ENCODE data around the gene MROH2A. TPM values are rescaled to one million over a fixed set of nuclear protein-coding genes. Genes with fewer than 3 reads are reported as not detected.

The MROH2A gene
- polyA plus RNA-seq, 4 donors: 0.09 to 0.18 (median 0.16) TPM; not detected in 1

DNA sequence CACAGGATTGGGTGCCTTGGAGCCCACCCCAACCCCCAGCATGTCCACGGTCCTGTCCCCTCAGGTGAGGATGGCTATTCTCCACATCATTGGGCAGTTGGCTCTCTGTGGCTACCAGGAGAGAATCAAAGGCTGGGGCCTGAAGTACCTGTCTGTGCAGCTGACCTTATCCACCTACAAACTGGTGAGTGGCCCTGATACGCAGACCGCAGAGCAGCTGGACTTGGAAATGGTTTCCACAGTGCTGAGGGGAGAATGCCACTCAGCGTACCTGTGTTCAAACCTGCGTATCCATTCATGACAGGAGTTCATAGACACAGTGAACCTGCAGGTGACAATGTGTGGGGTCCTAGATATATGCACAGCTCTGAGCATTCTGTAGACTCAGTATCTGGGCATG is 21.6 kb downstream of the MROH2A start:
- no peak for DNase-seq (ENCODE audit: low read depth in 4 of 4, low spot score in 2 of 4)

DNA sequence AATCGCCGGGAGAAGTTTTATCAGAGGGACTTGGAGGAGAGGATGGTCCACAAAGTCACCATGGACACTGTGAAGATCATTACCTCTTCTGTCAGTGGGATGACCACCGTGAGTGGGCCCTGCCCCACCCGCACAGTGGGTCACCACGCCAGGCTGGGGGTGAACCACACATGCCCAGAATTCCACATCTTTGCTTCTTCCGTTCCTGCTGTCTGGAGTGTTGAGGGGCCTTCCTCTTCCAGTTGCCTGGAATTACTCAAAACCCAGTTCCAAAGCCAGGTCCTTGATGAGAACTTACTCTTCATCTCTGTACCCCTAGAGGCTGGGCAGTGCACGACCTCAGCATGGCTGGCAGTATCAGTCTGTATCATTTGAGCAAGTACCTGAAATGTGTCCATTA is 22.1 kb downstream of the MROH2A start:
- no peak for DNase-seq (ENCODE audit: low read depth in 4 of 4, low spot score in 2 of 4)

DNA sequence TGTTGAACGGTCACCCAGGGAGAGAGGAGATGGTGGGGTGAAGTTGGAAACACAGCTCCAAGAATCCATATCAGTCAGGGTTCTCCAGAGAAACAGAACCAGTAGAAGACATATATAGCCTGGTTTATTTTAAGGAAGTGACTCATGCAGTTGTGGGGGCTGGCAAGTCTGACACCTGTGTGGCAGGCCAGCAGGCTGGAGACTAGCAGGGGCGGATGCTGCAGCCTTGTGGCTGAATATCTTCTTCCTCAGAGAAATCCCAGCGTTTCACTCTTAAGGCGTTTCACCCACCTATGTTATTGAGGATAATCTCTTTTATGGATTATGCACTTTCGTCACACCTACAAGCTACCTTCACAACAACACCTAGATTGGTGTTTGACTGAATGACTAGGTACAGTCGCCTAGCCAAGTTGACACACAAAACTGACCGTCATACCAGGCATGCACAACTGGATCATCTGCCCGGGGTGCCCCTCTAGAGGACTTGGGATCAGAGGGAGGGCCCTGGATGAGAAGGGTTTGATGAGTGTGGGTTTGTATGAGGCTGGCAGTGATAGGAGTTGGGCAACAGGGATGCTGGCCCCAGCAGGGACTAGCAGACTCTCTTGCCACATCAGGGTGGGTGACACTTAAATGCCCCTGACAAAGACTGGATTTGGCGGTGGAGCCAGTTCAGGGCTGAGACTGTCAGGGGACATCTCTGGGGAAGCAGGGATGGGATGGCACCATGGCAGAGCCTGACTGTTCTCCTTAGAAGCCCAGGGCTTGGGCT is 23.4 kb downstream of the MROH2A start:
- DNase-seq (ENCODE audit: low read depth in 4 of 4, low spot score in 2 of 4): no peak

DNA sequence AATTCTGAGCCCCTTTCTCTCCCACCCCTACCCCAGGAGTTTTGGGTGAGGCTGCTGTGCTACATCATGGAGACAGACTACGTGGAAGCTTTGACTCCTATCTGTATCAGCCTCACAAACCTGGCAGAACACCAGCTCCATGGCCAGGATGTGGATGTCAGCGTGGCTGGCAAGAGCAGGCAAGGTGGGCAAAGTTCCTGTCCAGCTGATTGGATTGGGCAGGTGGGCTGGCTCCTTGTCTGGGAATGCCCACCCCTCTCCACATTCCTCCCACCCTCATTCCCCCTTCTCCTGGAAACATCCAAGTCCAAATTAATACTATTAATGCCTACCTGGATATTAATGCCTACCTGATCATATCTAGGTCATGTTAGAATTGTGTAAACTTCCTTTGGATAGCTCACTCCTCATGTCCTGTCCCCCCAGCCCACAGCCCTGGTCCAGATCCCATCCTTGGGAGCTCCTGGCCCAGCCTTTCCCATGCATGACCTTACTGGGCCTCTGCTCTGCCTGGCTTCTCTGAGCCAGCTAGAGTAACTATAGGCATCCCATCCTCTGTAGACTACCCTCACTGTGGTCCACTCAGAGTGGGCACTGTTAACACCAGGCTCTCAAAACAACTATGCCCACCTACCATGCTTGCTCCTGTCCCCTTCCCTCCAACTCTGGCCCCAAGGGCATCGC is 24.1 kb downstream of the MROH2A start:
- no peak for DNase-seq (ENCODE audit: low read depth in 4 of 4, low spot score in 2 of 4)

DNA sequence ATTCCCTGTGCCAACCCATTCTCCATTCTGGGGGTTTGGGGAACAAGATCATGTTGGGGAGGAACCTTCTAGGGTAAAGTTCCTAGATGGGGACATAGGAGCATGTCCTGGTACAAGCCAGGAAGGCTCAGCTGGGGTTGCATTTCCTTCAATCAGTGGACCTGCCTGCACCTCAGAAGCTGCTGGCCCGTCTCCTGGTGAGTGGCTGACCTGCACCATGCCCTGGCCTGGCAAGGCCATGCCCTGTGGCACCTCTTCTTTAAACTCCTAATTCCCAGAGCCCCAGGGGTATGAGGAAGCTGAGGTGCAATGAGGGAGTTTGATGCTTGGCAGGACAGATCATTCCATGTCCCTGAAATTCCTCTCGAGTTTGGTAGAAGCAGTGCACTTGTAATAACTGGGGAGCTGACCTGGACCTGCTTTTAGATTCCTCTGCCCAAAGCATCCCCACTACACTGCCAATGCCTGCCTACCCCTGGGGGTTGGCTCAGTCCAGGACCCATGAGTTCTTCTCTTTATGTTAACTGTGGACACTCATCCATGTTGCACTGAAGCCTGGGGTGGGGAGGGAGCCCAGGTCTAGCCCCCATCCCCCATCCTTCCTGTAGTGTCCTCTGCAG is 25.3 kb downstream of the MROH2A start:
- no peak for DNase-seq (ENCODE audit: low read depth in 4 of 4, low spot score in 2 of 4)

DNA sequence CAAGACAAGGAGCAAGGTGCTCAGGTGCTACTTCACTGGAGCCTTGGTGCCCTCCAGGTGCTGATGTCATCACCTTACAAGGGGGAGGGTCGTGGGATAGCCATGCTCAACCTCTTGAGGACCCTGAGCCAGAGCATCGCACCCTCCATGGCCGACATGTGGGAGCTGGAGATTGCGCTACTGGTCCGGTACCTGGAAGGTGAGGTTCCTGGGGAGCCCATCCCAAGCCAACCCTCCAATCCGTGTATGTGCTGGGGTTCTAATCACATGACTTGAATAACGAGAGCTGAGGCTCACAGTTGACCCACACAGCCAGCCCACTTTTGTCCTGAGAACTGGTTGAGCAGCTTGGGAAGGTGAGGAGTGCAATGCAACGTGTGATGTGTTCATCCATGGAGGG is 25.9 kb downstream of the MROH2A start:
- no peak for DNase-seq (ENCODE audit: low read depth in 4 of 4, low spot score in 2 of 4)

DNA sequence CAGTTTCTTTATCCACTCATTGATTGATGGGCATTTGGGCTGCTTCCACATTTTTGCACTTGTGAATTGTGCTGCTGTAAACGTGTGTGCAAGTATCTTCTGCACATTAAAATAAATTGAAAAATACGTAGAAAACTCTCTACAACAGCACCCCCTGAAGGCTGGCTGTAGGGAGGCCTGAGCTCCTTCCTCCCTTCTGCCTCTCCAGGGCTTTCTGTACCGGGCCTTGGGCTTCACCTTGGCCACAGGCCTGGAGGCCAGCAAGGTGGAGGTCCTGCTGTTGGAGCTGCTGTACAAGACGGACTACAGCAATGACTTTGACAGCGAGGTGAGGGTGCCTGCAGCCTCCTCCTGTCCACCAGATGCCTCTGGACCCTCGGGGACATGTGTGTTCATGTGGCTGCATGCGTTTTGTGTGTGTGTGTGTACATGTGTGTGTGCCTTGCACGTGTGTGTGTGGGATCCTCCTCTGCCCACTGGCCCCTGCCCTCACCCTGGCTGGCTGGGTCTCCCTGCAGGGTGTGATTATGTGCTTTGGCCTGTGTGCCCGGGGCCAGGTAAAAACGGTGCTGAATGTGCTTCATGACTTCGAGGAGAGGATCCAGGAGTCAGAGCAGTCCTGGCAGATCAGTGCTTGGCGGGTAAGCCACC is 29.2 kb downstream of the MROH2A start:
- DNase-seq (ENCODE audit: low read depth in 4 of 4, low spot score in 2 of 4): no peak

DNA sequence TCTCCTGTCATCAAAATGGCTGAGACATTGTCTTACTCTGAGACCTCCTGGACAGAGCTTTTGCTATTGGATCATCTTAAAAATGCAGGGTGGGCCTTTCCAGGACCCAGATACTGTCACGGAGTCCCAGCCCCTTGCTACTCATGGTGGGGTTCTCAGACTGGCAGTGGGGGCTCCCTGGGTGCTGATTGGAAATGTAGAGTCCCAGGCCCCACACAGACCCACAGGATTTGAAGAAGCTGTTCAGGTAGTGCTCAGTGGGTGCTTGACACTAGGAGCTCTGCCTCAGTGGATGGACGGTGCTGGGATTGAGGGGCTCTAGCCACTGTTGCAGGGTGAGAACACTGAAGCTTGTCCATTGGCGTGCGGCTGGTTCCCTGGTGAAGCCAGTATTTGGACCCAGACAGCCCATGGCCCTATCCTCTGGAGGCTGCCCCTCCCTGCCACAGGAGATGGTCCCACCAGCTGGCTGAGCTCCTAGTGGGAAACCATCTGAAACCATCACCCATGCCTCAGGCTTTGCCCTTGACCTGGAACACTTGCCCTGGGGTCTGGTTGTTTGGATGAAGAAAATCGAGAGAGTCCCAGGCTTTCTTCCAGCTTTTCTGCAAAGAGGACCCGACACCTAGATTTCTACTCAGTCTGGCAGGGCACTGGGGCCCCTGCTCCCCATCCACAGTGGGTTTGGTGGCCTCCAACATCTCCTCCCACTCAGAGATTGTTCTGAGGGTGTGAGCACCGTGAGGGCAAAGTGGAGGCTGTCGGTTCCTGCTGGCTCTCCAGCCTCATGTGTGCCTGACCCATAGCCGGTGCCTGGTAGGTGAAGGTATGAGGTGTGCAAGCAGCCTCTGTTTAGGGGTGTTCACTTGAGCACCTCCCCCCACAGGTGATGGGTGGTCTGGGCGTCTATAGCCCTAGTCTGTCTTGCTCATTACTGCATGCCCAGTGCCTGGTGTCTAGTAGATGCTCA is 30.1 kb downstream of the MROH2A start:
- no peak for DNase-seq (ENCODE audit: low read depth in 4 of 4, low spot score in 2 of 4)

DNA sequence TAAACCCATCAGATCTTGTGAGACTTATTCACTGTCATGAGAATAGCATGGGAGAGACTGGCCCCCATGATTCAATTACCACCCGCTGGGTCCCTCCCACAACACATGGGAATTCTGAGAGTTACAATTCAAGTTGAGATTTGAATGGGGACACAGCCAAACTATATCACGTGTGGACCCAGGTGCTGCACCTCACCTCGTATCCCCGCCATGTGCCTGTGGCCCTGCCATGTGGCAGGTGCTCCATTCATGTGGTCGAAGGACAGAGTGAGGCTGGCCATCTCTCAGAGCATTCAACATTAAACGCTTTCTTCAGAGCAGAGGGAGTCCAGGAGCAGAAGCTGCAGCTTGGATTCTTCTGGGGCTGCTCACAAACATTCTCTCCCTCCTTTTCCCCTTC is 32.3 kb downstream of the MROH2A start:
- no peak for DNase-seq (ENCODE audit: low read depth in 4 of 4, low spot score in 2 of 4)

DNA sequence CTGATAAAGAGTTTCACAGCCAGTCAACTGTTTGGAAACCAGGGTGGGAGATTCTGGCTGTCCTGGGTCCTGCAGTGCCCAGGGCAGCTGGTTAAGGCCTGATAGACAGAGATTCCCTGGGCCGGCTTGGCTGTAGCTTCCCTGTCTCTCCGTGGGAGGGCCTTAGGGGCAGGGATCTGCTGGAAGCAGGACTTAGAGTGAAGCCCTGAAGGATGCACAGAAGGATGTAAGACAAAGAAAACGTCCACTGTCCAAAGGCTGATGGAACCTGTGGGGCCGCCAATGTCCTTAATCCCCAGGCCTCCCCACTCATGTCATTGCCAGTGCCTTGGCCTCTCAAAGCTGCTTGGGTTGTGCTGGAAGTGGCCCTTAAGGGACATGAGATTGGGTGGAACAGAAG is 33.0 kb downstream of the MROH2A start:
- DNase-seq (ENCODE audit: low read depth in 4 of 4, low spot score in 2 of 4): no peak

DNA sequence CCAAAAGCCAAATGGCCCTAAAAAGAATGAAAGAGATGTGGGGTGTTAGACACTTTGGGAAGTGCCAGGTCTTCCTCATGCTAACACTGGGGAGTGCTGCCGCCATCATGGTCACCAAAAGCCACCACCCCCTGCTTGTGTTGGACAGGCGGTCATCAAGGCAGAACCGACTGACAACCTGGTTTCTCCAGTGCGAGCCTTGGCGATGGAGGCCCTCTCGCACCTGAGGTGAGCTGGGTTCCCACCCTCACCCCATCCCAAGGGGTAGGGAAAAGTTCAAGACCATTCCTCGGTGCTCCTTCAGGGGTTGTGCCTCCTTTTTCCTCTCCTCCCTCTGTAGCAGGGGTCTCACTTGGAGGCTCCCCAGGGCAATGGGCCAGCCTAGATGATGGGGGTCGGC is 33.6 kb downstream of the MROH2A start:
- no peak for DNase-seq (ENCODE audit: low read depth in 4 of 4, low spot score in 2 of 4)

DNA sequence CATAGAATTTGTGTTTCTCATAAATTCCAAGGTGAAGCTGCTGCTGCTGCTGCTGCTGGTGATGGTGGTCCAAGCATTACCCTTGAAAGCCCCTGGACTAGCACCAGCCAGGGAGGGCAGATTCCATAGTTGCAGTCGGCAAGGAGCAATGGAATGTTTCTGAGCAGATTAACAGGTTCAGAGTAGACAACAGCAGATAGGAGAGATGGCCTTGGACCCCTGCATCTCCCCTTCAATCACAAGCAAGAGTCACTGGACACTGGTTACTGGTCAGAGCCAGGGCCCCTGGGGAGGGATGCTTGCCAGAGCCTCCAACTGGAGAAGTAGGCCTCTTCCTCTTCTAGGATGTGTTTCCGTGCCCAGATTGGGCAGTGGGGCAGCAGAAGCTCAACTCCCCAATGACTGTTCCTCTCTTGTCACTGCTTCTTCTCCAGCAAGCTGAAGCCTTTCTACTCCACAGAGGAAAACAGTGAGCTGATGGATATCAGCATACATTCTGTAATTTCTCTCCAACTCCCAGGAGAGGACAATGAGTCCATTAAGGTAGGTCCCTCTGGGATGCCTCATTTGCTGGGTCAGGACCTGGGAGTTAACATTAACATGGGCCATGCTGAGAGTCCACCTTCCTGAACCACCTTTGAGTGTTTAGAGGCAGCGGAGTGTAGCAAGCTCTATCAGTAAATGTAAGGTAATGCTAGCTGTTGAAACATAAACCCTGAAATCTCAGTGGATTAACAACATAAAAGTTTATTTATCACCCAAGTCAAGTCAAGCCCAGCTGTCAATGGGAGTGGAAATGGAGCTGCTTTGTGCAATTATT is 35.3 kb downstream of the MROH2A start:
- peak in 3 of 4 donors; percentile 35 to 50 (median 46) for DNase-seq (ENCODE audit: low read depth in 4 of 4, low spot score in 2 of 4)

DNA sequence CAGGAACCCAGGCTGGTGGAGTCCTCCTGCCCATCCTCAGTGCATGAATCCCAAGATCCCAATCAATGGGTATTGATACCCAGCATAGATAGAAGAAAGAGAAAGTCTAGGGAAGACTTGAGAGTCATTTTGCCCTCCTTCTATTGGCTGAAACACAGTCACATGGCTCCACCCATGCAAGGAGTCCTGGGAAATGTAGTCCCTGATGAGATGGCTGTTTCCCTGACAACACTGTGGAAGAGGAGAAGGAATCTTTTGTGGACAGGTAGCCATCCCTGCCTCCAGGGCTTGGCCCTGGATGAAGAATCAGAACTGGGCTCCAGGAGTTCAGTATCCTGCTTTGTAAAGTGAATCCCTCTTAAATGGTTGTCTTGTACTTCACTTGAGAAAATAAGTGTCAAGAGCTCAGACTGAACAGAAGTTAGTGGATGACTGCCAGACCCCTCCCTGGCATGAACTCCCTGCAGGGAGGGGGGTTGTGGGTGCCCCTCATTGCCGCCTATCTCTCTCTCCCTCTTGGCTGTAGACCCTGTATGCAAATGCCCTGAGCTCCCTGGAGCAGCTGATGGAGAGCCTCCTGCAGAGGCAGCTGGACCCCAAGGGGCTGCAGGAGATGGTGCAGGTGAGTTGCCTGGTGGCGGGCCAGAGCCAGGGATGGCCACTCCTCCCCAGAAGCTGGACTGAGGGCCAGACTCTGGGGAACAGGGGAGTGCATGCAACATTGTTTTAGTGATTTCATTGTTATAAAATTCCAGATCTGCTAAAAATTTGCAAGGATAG is 36.1 kb downstream of the MROH2A start:
- peak in 1 of 4 donors; percentile 19 for DNase-seq (ENCODE audit: low read depth in 4 of 4, low spot score in 2 of 4)

DNA sequence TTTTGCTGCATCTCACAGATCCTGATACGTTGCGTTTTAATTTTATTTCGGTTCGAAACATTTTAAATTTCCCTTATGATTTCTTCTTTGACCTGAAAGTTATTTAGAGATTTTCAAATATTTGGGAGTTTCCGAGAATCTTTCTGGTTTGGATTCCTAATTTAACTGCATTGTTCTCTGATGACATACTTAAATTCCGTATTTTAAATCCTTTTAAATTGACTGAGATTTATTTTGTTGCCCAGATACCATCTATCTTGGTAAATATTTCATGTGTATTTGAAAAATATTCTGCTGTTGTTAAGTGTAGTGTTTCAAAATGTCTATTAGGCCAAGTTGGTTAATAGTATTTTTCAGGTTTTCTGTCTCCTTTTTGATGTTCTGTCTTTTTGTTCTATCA is 37.7 kb downstream of the MROH2A start:
- DNase-seq (ENCODE audit: low read depth in 4 of 4, low spot score in 2 of 4): no peak

DNA sequence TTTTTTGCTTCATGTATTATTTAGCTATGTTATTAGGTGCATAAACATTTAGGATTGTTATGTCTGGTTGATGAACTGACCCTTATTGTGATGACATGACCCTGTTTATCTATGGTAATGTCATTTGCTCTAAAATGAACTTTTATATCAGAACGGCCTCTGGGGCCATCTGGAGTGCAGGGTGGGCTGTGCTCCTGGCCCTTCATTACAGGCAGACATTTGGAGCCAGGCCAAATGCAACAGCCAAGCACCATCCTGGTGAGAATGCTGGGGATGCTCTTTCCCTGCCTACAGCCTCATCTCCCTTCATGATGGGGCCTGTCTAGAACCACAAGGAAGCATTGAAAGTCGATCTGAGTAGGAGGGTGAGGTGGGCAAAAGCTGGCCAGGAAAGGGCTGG is 38.2 kb downstream of the MROH2A start:
- no peak for DNase-seq (ENCODE audit: low read depth in 4 of 4, low spot score in 2 of 4)

DNA sequence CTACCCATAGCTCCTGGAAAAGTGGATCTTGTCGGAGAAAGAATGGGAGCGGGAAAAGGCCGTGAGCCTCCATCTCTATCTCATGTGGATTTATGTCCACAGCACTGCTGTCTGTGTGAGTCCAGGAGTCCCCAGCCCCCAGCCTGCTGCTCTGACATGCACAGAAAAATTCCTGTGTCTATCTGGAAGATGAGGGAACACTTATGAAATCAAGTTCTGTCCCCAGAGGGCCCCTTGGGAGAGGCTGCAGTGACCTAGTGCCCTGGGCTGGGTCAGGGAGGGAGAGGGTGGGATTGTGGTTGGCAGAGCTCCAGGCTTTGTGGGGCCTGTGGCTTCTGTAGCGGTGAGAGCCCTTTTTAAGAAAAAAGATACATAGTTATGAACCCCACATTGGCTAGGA is 38.6 kb downstream of the MROH2A start:
- DNase-seq (ENCODE audit: low read depth in 4 of 4, low spot score in 2 of 4): no peak

DNA sequence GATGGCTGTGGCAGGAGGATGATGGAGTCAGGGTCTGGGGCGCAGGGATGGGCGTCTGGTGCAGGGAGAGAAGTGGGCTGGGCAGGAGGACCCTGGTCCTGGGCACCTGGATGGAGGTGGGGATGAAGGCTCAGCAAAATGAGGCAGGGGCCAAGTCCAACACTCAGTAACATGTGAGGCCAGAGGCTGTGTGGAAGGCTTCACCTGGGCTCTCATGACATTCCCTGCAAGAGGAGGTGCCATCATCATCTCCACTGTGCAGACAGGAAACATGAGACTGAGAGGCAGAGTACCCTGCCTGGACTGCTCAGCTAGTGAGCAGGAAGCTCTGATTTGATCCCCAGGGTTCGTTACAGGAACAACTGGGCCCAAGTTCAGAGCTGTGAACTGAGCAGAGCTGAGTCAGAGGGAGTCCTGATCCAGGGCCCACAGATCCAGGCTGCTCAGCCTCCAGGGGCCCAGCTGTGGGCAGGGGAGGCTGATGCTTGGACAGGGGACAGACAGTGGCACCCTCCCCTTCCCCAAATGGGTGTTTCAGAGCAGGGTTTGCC is 39.3 kb downstream of the MROH2A start:
- DNase-seq (ENCODE audit: low read depth in 4 of 4, low spot score in 2 of 4): no peak

DNA sequence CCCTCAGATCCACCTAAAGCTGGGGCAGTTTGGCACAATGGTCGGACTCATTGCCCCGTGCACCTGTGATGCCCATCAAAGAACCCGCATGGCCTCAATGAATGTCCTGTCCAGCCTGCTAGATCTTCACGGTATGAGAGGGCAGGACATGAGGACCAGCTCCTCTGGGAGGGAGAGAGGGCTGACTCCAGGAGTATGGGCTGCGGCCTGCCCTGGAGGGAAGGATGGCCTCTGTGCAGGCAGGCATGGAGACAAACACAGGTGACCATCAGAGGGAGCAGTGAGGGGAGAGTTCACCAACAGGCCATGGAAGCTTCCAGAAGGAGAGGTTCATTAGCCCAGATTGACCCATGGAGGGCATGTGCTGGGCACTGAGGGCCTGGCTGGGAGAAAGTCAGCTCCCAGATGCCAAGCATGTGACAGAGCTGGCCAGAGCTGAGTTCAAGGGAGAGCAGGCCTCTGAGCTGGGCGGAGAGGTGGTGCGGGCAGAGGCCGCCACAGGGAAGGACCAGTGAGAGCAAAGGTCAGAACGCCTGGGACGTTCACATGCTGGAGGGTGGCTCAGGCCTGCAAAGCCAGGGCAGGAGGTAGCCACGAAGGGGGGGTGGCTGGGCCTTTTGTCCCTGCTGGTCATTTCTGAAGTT is 40.0 kb downstream of the MROH2A start:
- no peak for DNase-seq (ENCODE audit: low read depth in 4 of 4, low spot score in 2 of 4)

All from left renal cortex interstitium (tissue), 4 donors.